Measurements from ENCODE around the gene WIPF1. TPM values are rescaled to one million over a fixed set of nuclear protein-coding genes. Genes with fewer than 3 reads are reported as not detected.
A peak's percentile ranks its signal among the peaks of the same experiment; 100 is the strongest.

The WIPF1 gene
- polyA plus RNA-seq, 6 donors from 2014 or later, result 67.8 to 119 (median 95.5) TPM

DNA sequence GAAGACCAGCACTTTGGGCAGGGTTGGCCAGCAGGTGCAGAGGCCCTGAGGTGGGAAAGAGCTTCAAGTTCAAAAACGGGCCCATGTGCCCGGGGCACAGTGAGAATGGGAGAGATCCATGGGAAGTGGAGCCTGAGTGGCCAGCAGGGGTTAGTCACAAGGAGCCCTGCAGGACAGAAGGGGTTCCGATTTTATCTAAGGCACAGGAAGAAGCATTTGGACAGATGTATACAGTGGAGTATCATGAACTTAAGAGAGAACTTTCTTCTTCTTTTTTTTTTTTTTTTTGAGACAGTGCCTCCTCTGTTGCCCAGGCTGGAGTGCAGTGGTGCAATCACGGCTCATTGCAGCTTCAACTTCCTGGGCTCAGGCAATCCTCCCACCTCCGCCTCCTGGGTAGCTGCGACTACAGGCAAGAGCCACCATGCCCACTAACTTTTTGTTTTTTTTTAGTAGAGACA, 24.0 kb downstream of the WIPF1 start:
- peak in 1 of 2 donors; percentile 25 for ATAC-seq (ENCODE audit: low read depth in 2 of 2)
- Mint-ChIP-seq H3K4me1 (peaks cover 9 to 29% (median 12%) of the 10 kb centered on the region in 3 donors), H3K9me3 (no peaks in the 10 kb centered on the region), H3K4me3 (peak overlapping the region in 1 of 8 donors; percentile 6), H3K27me3 (no peaks in the 10 kb centered on the region), H3K27ac (peak overlapping the region in 5 of 6 donors; percentile 16 to 89 (median 63)), H3K36me3 (peaks cover 23 to 25% of the 10 kb centered on the region in 2 donors)
- no peak for DNase-seq

- H3K27me3 Mint-ChIP-seq, result no peaks in the 10 kb centered on the region
- no peak for ATAC-seq (ENCODE audit: low read depth in 2 of 2)
- no peak for DNase-seq
- peak overlapping the region in 3 of 6 donors; percentile 16 to 63 (median 46) for H3K27ac Mint-ChIP-seq
- H3K36me3 Mint-ChIP-seq, result peaks cover 24 to 25% of the 10 kb centered on the region in 2 donors
- H3K4me1 Mint-ChIP-seq, result peaks cover 9 to 29% (median 10%) of the 10 kb centered on the region in 3 donors
- no peaks in the 10 kb centered on the region for H3K9me3 Mint-ChIP-seq
- H3K4me3 Mint-ChIP-seq, result no peak overlapping the region
These were observed 25.0 kb downstream of the WIPF1 start for GRCh38 chr2:174572556-174572955.

DNA sequence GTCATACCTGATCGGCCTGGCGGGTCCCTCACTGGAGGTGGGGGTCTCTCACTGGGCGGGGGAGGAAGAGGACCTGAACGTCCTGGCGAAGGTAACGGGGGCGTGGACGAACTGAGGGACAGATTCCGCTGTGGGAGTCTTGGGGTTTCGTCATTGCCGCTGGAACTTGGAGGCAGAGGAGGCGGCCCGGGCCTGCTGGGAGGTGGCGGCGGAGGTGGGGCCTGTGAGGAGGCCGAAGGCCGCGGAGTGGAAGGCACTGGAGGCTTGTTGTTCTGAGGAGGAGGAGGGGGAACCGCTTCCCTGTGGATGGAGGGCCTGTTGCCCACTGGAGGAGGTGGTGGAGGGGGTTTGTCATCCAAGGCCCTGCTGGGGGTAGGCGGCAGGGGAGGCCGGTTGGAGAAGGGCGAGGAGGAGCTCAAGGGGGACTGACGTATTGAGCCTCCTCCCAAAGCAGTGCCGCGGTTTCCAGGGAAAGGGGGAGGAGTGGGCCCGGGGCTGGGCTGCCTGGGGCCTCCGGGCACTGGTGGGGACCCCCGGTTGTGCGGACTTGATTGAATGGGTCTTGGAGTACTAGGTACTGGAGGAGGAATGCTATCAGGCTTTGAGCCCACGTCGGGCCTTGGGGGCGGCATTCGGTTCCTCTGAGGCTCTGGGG, 25.8 kb downstream of the WIPF1 start:
- peaks cover 9 to 29% (median 16%) of the 10 kb centered on the region in 3 donors for H3K4me1 Mint-ChIP-seq
- no peak for ATAC-seq (ENCODE audit: low read depth in 2 of 2)
- no peak for DNase-seq
- peak overlapping the region in 4 of 6 donors; percentile 74 to 92 (median 92) for H3K27ac Mint-ChIP-seq
- H3K9me3 Mint-ChIP-seq, result no peaks in the 10 kb centered on the region
- H3K4me3 Mint-ChIP-seq, result no peak overlapping the region
- peaks cover 31 to 32% of the 10 kb centered on the region in 2 donors for H3K36me3 Mint-ChIP-seq
- H3K27me3 Mint-ChIP-seq, result no peaks in the 10 kb centered on the region

DNA sequence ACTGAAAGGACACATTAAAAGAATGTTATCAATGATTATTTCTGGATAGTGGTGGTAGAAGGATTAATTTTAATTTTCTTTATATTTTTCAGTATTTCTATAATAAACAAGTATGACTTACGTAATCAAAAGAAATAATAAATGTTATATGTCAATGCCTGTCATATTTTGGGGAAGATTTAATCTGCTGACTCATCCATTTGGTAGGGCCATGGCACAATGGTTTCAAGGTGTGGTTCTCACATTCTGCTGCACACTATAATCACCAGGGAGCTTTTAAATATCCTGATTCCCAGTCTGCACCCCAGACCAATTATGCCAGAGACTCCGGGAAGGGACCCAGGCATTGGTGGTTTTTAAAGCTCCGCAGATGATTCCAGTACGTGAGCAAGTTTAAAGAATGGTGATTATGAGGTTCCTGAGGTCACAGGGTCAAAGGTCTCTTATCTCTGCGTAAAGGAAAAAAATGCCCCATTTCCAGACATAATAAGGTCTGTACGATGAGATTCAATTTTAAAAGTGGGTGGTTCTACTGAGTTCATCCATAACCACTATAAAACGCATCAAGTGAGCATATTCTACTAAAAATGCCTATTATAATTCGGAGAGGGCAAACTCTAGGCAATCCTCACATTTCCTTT, 27.2 kb downstream of the WIPF1 start:
- no peaks in the 10 kb centered on the region for H3K27me3 Mint-ChIP-seq
- H3K36me3 Mint-ChIP-seq, result peaks cover 28 to 34% of the 10 kb centered on the region in 2 donors
- peaks cover 6 to 25% (median 16%) of the 10 kb centered on the region in 3 donors for H3K4me1 Mint-ChIP-seq
- ATAC-seq (ENCODE audit: low read depth in 2 of 2) (no peak), DNase-seq (no peak)
- H3K9me3 Mint-ChIP-seq, result no peaks in the 10 kb centered on the region
- H3K27ac Mint-ChIP-seq, result peak overlapping the region in 4 of 6 donors; percentile 32 to 66 (median 36)
- H3K4me3 Mint-ChIP-seq, result no peak overlapping the region

- no peak overlapping the region for H3K4me3 Mint-ChIP-seq
- ATAC-seq (ENCODE audit: low read depth in 2 of 2), result no peak
- peaks cover 24 to 33% of the 10 kb centered on the region in 2 donors for H3K36me3 Mint-ChIP-seq
- no peak for DNase-seq
- H3K9me3 Mint-ChIP-seq, result no peaks in the 10 kb centered on the region
- H3K27me3 Mint-ChIP-seq, result no peaks in the 10 kb centered on the region
- H3K4me1 Mint-ChIP-seq, result peaks cover 6 to 21% (median 16%) of the 10 kb centered on the region in 3 donors
- H3K27ac Mint-ChIP-seq, result peak overlapping the region in 4 of 6 donors; percentile 2 to 80 (median 28)
These were observed 27.9 kb downstream of the WIPF1 start for GRCh38 chr2:174569678-174570077.

DNA sequence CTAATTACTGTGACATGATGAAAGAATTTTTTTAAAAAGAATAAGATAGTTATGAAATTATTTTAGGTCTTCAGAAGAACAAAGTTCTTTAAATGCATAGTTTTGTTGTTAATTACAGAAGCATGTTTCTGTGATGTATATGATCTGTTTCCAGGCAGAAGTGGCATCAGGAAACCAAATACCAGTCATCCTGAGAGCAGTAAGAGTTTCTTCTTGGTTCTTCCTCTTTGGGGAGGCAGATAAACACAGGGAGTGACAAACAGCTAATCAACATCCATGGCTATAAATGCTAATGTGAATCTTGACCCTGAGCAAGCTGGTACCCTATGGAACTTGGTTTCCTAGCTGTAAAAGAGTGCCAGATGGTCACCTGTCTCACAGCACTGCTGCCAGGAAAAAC, 29.2 kb downstream of the WIPF1 start:
- H3K4me1 Mint-ChIP-seq, result peaks cover 5 to 18% (median 11%) of the 10 kb centered on the region in 3 donors
- no peak overlapping the region for H3K4me3 Mint-ChIP-seq
- H3K36me3 Mint-ChIP-seq, result peaks cover 21 to 29% of the 10 kb centered on the region in 2 donors
- no peaks in the 10 kb centered on the region for H3K9me3 Mint-ChIP-seq
- DNase-seq, result no peak
- no peaks in the 10 kb centered on the region for H3K27me3 Mint-ChIP-seq
- no peak for ATAC-seq (ENCODE audit: low read depth in 2 of 2)
- H3K27ac Mint-ChIP-seq, result peak overlapping the region in 3 of 6 donors; percentile 31 to 83 (median 34)

GRCh38 chr2:174566871-174567270, 30.7 kb downstream of the WIPF1 start:
- H3K27ac Mint-ChIP-seq, result peak overlapping the region in 3 of 6 donors; percentile 31 to 70 (median 51)
- H3K27me3 Mint-ChIP-seq, result no peaks in the 10 kb centered on the region
- ATAC-seq (ENCODE audit: low read depth in 2 of 2) (no peak), DNase-seq (no peak)
- H3K9me3 Mint-ChIP-seq, result no peaks in the 10 kb centered on the region
- H3K4me3 Mint-ChIP-seq, result no peak overlapping the region
- peaks cover 18 to 22% of the 10 kb centered on the region in 2 donors for H3K36me3 Mint-ChIP-seq
- peaks cover 4 to 10% (median 8%) of the 10 kb centered on the region in 3 donors for H3K4me1 Mint-ChIP-seq

GRCh38 chr2:174563530-174564282, 33.9 kb downstream of the WIPF1 start:
- DNase-seq (no peak), ATAC-seq (ENCODE audit: low read depth in 2 of 2) (no peak)
- H3K4me3 Mint-ChIP-seq, result no peak overlapping the region
- peaks cover 8 to 21% of the 10 kb centered on the region in 2 donors for H3K36me3 Mint-ChIP-seq
- no peaks in the 10 kb centered on the region for H3K9me3 Mint-ChIP-seq
- H3K27ac Mint-ChIP-seq, result peak overlapping the region in 2 of 6 donors; percentile 62 to 69
- H3K27me3 Mint-ChIP-seq, result no peaks in the 10 kb centered on the region
- H3K4me1 Mint-ChIP-seq, result peaks cover 0 to 8% (median 5%) of the 10 kb centered on the region in 3 donors

GRCh38 chr2:174561972-174562370, 35.6 kb downstream of the WIPF1 start:
- Mint-ChIP-seq H3K36me3 (peaks cover 2 to 16% of the 10 kb centered on the region in 2 donors), H3K4me3 (no peak overlapping the region), H3K27me3 (no peaks in the 10 kb centered on the region), H3K27ac (peak overlapping the region in 1 of 6 donors; percentile 73), H3K9me3 (no peaks in the 10 kb centered on the region), H3K4me1 (peaks cover 0 to 5% (median under 1%) of the 10 kb centered on the region in 3 donors)
- ATAC-seq (ENCODE audit: low read depth in 2 of 2) (no peak), DNase-seq (no peak)

DNA sequence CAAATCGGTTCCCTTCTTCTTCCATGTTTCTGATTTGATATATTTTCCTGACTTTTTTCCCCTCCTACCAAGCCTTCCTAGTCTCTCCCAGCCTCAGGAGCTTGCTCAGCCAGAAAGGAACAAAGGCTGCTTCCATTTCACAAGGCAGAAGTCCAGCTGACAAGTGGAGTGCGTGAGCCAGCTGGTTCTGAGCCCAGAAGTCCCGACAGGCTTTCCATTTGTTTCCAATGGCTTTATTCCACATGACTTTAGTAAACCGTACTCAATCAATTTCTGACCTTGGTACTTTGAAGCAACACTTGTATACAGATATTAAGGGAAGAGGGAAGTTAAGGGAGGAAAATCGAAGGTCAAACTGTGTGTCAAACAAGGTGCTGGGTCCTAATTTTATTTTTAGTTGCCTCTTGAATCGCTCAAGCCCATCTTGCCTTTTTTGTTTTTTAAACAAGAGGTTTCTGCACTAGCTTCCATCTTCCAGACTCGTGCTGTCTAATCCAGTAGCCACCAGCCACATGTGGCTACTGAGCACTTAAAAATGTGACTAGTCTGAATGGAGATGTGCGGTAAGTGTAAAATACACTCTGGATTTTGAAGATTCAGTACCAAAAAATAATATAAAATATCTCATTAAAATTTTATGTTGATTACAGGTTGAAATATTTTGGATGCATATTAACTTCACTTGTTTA, 36.2 kb downstream of the WIPF1 start:
- no peak for ATAC-seq (ENCODE audit: low read depth in 2 of 2)
- H3K36me3 Mint-ChIP-seq, result peaks cover 0 to 10% of the 10 kb centered on the region in 2 donors
- H3K4me1 Mint-ChIP-seq, result peaks cover 0 to 5% (median 0%) of the 10 kb centered on the region in 3 donors
- DNase-seq, result no peak
- peak overlapping the region in 4 of 6 donors; percentile 17 to 78 (median 70) for H3K27ac Mint-ChIP-seq
- H3K9me3 Mint-ChIP-seq, result no peaks in the 10 kb centered on the region
- H3K4me3 Mint-ChIP-seq, result no peak overlapping the region
- H3K27me3 Mint-ChIP-seq, result no peaks in the 10 kb centered on the region

GRCh38 chr2:174560737-174561136, 36.9 kb downstream of the WIPF1 start:
- H3K36me3 Mint-ChIP-seq, result peaks cover 0 to 7% of the 10 kb centered on the region in 2 donors

GRCh38 chr2:174555998-174556397, 41.6 kb downstream of the WIPF1 start:
- ATAC-seq (ENCODE audit: low read depth in 2 of 2), result no peak
- H3K27ac Mint-ChIP-seq, result peak overlapping the region in 4 of 6 donors; percentile 15 to 93 (median 72)

More at GRCh38 chr2:174560737-174561136, 36.9 kb downstream of the WIPF1 start:
- H3K27me3 Mint-ChIP-seq, result no peaks in the 10 kb centered on the region
- H3K27ac Mint-ChIP-seq, result peak overlapping the region in 2 of 6 donors; percentile 76 to 78
- H3K9me3 Mint-ChIP-seq, result no peaks in the 10 kb centered on the region
- no peak for DNase-seq
- peaks cover 0 to 5% (median 0%) of the 10 kb centered on the region in 3 donors for H3K4me1 Mint-ChIP-seq
- no peak overlapping the region for H3K4me3 Mint-ChIP-seq
- no peak for ATAC-seq (ENCODE audit: low read depth in 2 of 2)

More at GRCh38 chr2:174555998-174556397, 41.6 kb downstream of the WIPF1 start:
- no peak for DNase-seq
- Mint-ChIP-seq H3K27me3 (no peaks in the 10 kb centered on the region), H3K4me3 (no peak overlapping the region), H3K9me3 (no peaks in the 10 kb centered on the region), H3K36me3 (peaks cover 0 to 2% of the 10 kb centered on the region in 2 donors), H3K4me1 (peaks cover 25 to 39% (median 25%) of the 10 kb centered on the region in 3 donors)
